ENCODE data around the gene MCM8. TPM values are rescaled to one million over a fixed set of nuclear protein-coding genes. Genes with fewer than 3 reads are reported as not detected.

MCM8 gene
- total RNA-seq = 5.2 TPM
- long read RNA-seq = 0 reads

DNA sequence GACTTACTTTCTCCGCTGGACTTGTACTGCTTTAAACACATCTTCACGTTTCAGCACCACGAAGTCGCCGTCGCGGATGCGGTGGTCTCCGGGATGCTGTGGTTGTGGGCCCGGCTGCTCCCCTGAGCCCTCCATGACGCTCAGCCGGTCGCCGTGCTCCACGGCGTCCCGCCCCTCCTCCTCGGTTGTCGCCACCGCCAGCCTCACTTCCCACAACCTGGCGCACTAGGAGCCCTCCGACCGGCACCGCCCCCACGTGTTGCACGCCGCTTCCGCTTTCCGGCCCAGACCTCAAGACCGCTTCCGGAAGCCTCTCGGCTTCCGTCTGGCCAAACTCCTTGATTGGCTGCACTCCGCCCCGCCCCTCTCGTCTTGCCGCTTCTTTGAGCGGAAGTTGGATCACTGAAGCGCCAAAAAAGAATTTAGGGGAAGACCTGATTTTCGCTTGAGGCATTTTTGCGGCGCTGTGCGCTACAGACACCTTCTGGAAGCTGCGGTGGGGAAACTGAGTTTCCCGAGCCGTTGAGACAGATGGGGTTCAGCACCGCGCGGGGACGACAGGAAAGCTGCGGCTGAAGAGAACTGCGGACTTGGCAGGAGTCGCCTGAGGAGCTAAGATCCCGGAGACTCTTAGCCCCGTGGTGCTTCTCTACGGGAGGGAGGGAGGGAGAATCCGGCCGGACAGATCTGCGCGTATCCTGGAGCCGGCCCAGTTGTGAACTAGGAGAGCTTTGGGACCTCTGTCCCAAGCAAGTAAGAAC lies at the start of gene MCM8, which contains the start of gene TRMT6:
Gene MCM8 (plus strand): TSS at position 382 of the 761 bp plus-strand sequence. CDS start 1,364 bp downstream, outside the sequence.
Gene TRMT6 (minus strand): TSS at position 263 of the 761 bp plus-strand sequence. CDS start 128 bp downstream, at position 135.
- intact Hi-C loops (cut with DNase I) = no loop called here
- ATAC-seq = peak; percentile 100
- no peak for TF ChIP-seq CTCF (IDR thresholded peaks at IDR 0.05)
- Histone ChIP-seq H3K27me3 (no peaks in the 10 kb centered on the region), H3K36me3 (peaks cover 11% of the 10 kb centered on the region), H3K4me1 (peaks cover 16% of the 10 kb centered on the region), H3K4me3 (peak within 1 kb of the TSS; percentile 84), H3K27ac (peak within 1 kb of the TSS; percentile 74), H3K9me3 (no peaks in the 10 kb centered on the region)
- DNase-seq = peak; percentile 99

- Histone ChIP-seq H3K27ac (no peak overlapping the region), H3K4me3 (no peak overlapping the region), H3K4me1 (no peaks in the 10 kb centered on the region), H3K36me3 (no peaks in the 10 kb centered on the region), H3K9me3 (no peaks in the 10 kb centered on the region), H3K27me3 (peaks cover 6% of the 10 kb centered on the region)
- intact Hi-C loops (cut with DNase I) = no loop called here
- no peak for TF ChIP-seq CTCF (IDR thresholded peaks at IDR 0.05)
- DNase-seq (no peak), ATAC-seq (no peak)
Measured at GRCh38 chr20:5900908-5901307, 49.5 kb upstream of the MCM8 start.

DNA sequence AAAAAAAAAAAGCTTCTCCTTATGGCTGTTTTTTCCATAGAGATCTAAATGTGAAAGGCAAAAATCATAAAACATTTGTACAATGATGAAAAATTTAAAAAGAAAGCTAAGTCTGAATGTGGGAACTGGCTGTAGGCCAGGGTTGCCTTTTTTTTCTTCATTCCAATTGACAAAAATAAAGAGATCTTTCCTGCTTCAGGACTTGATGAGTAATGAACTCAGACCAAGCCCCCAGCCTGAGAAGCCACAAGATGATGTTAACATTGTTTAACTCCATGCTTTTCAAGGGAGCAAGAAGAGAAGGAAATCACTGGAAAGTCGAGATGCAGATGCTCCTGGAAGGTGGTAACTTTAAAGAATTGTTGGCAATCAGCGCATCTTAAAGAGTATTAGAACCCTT lies 41.5 kb upstream of the MCM8 start:
- TF ChIP-seq CTCF (IDR thresholded peaks at IDR 0.05) = no peak
- H3K27ac ChIP-seq = no peak overlapping the region
- H3K4me1 ChIP-seq = peaks cover 4% of the 10 kb centered on the region
- DNase-seq (no peak), ATAC-seq (no peak)
- H3K9me3 ChIP-seq = no peaks in the 10 kb centered on the region
- H3K36me3 ChIP-seq = no peaks in the 10 kb centered on the region
- H3K4me3 ChIP-seq = no peak overlapping the region
- intact Hi-C loops (cut with DNase I) = no loop called here
- H3K27me3 ChIP-seq = peaks cover 32% of the 10 kb centered on the region

- intact Hi-C loops (cut with DNase I) = no loop called here
- no peak overlapping the region for H3K27ac ChIP-seq
- H3K36me3 ChIP-seq = no peaks in the 10 kb centered on the region
- no peak for TF ChIP-seq CTCF (IDR thresholded peaks at IDR 0.05)
- no peaks in the 10 kb centered on the region for H3K9me3 ChIP-seq
- peaks cover 32% of the 10 kb centered on the region for H3K27me3 ChIP-seq
- peaks cover 4% of the 10 kb centered on the region for H3K4me1 ChIP-seq
- DNase-seq (no peak), ATAC-seq (no peak)
- no peak overlapping the region for H3K4me3 ChIP-seq
Measured at GRCh38 chr20:5910186-5910585, 40.3 kb upstream of the MCM8 start.

DNA sequence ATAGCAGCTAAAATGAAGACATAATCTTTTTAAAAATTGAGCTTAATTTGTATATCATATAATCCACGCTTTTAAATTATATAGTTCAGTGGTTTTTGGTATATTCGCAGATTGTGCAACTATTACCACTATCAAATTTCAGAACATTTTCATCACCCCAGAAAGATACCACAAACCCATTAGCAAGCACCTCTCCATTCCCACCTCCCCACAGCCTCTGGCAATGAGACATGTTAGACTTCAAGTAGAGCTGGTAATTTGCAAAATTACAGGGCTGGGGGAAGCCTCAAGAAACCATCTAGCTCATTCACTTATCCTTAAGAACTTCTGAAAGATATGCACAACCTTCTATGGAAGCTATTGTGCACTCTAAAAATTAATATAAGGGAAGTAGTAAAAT lies 37.3 kb upstream of the MCM8 start:
- intact Hi-C loops (cut with DNase I) = no loop called here
- ATAC-seq (no peak), DNase-seq (no peak)
- Histone ChIP-seq H3K9me3 (no peaks in the 10 kb centered on the region), H3K36me3 (no peaks in the 10 kb centered on the region), H3K4me3 (no peak overlapping the region), H3K4me1 (peaks cover 4% of the 10 kb centered on the region), H3K27ac (no peak overlapping the region), H3K27me3 (peaks cover 32% of the 10 kb centered on the region)
- no peak for TF ChIP-seq CTCF (IDR thresholded peaks at IDR 0.05)
